Measurements from ENCODE around the gene GPRC6A. TPM values are rescaled to one million over a fixed set of nuclear protein-coding genes. Genes with fewer than 3 reads are reported as not detected.

Gene GPRC6A
- total RNA-seq, 1 experiment from 2014 or later = not detected

DNA sequence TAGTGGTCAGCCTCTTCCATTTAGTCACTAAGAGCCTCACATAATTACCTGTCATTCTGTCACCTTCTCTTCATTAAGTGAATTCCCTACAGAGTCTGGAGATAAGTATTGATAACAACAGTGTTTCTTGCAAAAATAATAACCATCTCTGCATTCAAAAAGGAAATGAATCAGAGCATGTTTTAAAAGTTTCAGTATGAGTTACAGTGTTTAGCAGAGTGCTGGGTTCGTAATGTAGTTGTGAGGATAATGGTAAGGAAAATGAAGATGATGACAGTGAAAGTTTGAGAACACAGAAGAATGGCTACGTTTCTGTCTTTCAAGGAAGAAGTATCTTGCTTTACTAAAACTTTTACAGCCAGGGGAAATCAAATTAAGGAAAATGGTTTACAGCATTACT is 31.3 kb downstream of the GPRC6A start (continued):
- TF ChIP-seq, protein P1, sequence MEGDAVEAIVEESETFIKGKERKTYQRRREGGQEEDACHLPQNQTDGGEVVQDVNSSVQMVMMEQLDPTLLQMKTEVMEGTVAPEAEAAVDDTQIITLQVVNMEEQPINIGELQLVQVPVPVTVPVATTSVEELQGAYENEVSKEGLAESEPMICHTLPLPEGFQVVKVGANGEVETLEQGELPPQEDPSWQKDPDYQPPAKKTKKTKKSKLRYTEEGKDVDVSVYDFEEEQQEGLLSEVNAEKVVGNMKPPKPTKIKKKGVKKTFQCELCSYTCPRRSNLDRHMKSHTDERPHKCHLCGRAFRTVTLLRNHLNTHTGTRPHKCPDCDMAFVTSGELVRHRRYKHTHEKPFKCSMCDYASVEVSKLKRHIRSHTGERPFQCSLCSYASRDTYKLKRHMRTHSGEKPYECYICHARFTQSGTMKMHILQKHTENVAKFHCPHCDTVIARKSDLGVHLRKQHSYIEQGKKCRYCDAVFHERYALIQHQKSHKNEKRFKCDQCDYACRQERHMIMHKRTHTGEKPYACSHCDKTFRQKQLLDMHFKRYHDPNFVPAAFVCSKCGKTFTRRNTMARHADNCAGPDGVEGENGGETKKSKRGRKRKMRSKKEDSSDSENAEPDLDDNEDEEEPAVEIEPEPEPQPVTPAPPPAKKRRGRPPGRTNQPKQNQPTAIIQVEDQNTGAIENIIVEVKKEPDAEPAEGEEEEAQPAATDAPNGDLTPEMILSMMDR (IDR thresholded peaks at IDR 0.05 in 2 of 3, conservative IDR thresholded peaks at IDR 0.05 in 1 of 3; ENCODE audit: borderline replicate concordance in 1 of 3, insufficient read depth in 1 of 3, low read depth in 2 of 3, low read length in 2 of 3) = no peak

DNA sequence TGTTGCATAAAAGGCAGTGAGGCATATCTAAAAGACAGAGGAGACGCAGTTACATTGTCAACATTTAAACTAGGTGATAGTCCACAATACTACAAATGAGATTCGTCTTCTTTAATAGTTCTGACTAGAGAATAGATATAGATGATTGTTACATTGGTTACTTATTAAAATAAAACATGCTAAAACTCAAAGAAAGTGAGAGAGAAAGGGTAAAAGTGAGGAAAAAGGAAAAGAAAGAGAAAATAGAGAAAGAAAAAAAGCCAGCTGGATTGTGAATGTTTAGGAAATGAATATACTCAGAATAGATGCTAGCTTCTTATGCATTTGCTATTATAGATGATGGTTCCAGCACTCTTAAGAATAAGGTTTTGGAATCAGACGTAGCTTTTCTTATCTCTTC is 35.7 kb downstream of the GPRC6A start:
- Histone ChIP-seq H3K9me2 (ENCODE audit: insufficient read depth) (no peaks in the 10 kb centered on the region), H3K79me2 (ENCODE audit: insufficient read depth, low read length) (no peaks in the 10 kb centered on the region), H3K4me1 (ENCODE audit: control insufficient read depth in 1 of 2, insufficient read depth in 2 of 2, low read length in 2 of 2) (no peaks in the 10 kb centered on the region), H4K20me1 (ENCODE audit: insufficient read depth) (no peaks in the 10 kb centered on the region), H3K9ac (ENCODE audit: low read length) (no peak overlapping the region), H3K9me3 (ENCODE audit: control insufficient read depth in 1 of 2, insufficient read depth in 1 of 2, low read depth in 1 of 2, low read length in 2 of 2) (no peaks in the 10 kb centered on the region), H3K27me3 (ENCODE audit: insufficient read depth, low read length) (no peaks in the 10 kb centered on the region), H3K4me2 (ENCODE audit: low read length) (no peak overlapping the region), H3K4me3 (replicated peaks in 1 of 2; ENCODE audit: low read depth in 1 of 2, low read length in 2 of 2) (no peak overlapping the region), H2AFZ (ENCODE audit: low read depth, low read length, poor library complexity, severe bottlenecking) (no peak overlapping the region), H3K36me3 (ENCODE audit: control insufficient read depth in 1 of 2, insufficient read depth in 2 of 2, low read length in 2 of 2) (no peaks in the 10 kb centered on the region), H3K27ac (ENCODE audit: low read depth, low read length) (no peak overlapping the region)
- CTCF ChIA-PET = no interaction called here
- ATAC-seq (no peak), DNase-seq (ENCODE audit: low read depth, low spot score) (no peak)
- RAD21 ChIA-PET (ENCODE audit: low non-redundant PET in 1 of 2, low total read pairs in 2 of 2, uncharacterized antibody in 2 of 2, unreplicated experiment in 2 of 2) = no interaction called here
- POLR2A ChIA-PET = no interaction called here
- TF ChIP-seq YY1 (IDR thresholded peaks at IDR 0.05; ENCODE audit: extremely low read depth, insufficient replicate concordance, low read depth, low read length) = no peak
- no peak for TF ChIP-seq JUND (IDR thresholded peaks at IDR 0.05)
- no peak for TF ChIP-seq CBX3 (IDR thresholded peaks at IDR 0.05; ENCODE audit: low read depth)
- TF ChIP-seq RAD21 (IDR thresholded peaks at IDR 0.05; ENCODE audit: low read depth) = no peak
- no peak for TF ChIP-seq EZH2 (IDR thresholded peaks at IDR 0.05)
- no peak for TF ChIP-seq TCF7L2 (IDR thresholded peaks at IDR 0.05; ENCODE audit: borderline replicate concordance, extremely low read depth, insufficient read depth, insufficient read length)
- no peak for TF ChIP-seq CEBPB (IDR thresholded peaks at IDR 0.05; ENCODE audit: low read depth)
- TF ChIP-seq, protein P2, sequence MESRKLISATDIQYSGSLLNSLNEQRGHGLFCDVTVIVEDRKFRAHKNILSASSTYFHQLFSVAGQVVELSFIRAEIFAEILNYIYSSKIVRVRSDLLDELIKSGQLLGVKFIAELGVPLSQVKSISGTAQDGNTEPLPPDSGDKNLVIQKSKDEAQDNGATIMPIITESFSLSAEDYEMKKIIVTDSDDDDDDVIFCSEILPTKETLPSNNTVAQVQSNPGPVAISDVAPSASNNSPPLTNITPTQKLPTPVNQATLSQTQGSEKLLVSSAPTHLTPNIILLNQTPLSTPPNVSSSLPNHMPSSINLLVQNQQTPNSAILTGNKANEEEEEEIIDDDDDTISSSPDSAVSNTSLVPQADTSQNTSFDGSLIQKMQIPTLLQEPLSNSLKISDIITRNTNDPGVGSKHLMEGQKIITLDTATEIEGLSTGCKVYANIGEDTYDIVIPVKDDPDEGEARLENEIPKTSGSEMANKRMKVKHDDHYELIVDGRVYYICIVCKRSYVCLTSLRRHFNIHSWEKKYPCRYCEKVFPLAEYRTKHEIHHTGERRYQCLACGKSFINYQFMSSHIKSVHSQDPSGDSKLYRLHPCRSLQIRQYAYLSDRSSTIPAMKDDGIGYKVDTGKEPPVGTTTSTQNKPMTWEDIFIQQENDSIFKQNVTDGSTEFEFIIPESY (IDR thresholded peaks at IDR 0.05; ENCODE audit: extremely low read depth, insufficient replicate concordance, low read length) = no peak
- intact Hi-C loops (cut with micrococcal nuclease) = no loop called here
- no TSS peak for BruUV-seq (replicated peaks)

Measured in HCT116 (cell line).